Neural cell (in vitro differentiated cells): ENCODE data around the gene WFDC5. TPM values are rescaled to one million over a fixed set of nuclear protein-coding genes. Genes with fewer than 3 reads are reported as not detected.

Source experiments
- H2AFZ ChIP-seq: fragments of 200-600, 300-800 bp; sonication (generic), shearing (Covaris generic); 2 replicates; pipeline ENCODE4 v1.6.0; 2014; ENCODE audit warnings: low read depth, mild to moderate bottlenecking, antibody characterized with exemption, low read length, moderate library complexity
- H3F3A ChIP-seq: fragments of 200-600 bp; shearing (Covaris generic); 2 replicates; pipeline ENCODE4 v1.6.1; 2016; ENCODE audit warnings: mild to moderate bottlenecking, moderate library complexity, mixed read lengths, antibody characterized with exemption, low read length; ENCODE audit not compliant: insufficient read depth, poor library complexity, severe bottlenecking
- H3K27ac ChIP-seq: fragments of 200-600, 300-800 bp; sonication (generic), shearing (Covaris generic); 2 replicates; pipeline ENCODE4 v1.5.1; 2014; ENCODE audit warnings: mild to moderate bottlenecking, low read length, moderate library complexity
- H3K27me3 ChIP-seq: fragments of 300-800, 200-600 bp; sonication (generic), shearing (Covaris generic); 2 replicates; pipeline ENCODE4 v1.6.0; 2014; ENCODE audit warnings: mild to moderate bottlenecking, low read depth, low read length, moderate library complexity; ENCODE audit not compliant: insufficient read depth
- H3K36me3 ChIP-seq: fragments of 300-800, 200-600 bp; sonication (generic), shearing (Covaris generic); 2 replicates; pipeline ENCODE4 v1.5.1; 2014; ENCODE audit warnings: mild to moderate bottlenecking, antibody characterized with exemption, low read length, moderate library complexity; ENCODE audit not compliant: insufficient read depth
- H3K4me2 ChIP-seq: fragments of 300-800, 200-600 bp; sonication (generic), shearing (Covaris generic); 2 replicates; pipeline ENCODE4 v1.6.0; 2014; ENCODE audit warnings: mild to moderate bottlenecking, low read length
- H3K4me3 ChIP-seq: fragments of 300-800, 200-600 bp; sonication (generic), shearing (Covaris generic); 2 replicates; pipeline ENCODE4 v1.5.1; 2014; ENCODE audit warnings: mild to moderate bottlenecking, low read length, moderate library complexity
- H3K79me2 ChIP-seq: fragments of 200-600 bp; shearing (Covaris generic); replicated peaks from 2 replicates; pipeline ENCODE4 v1.6.0; 2014; ENCODE audit warnings: mild to moderate bottlenecking, low read length, moderate library complexity; ENCODE audit not compliant: insufficient read depth
- H3K9ac ChIP-seq: fragments of 300-800, 200-600 bp; sonication (generic), shearing (Covaris generic); 2 replicates; pipeline ENCODE4 v1.6.1; 2016; ENCODE audit warnings: mild to moderate bottlenecking, low read length, mixed read lengths
- H3K9me2 ChIP-seq: fragments of 200-600 bp; shearing (Covaris generic); 2 replicates; pipeline ENCODE4 v1.6.1; 2016; ENCODE audit warnings: mild to moderate bottlenecking, low read length, mixed read lengths; ENCODE audit not compliant: insufficient read depth
- H3K9me3 ChIP-seq: fragments of 200-600, 300-800 bp; sonication (generic), shearing (Covaris generic); 2 replicates; pipeline ENCODE4 v1.6.1; 2016; ENCODE audit warnings: mild to moderate bottlenecking, mixed run types, low read length, moderate library complexity, mixed read lengths
- H4K20me1 ChIP-seq: fragments of 200-600 bp; shearing (Covaris generic); 2 replicates; pipeline ENCODE4 v1.6.1; 2016; ENCODE audit warnings: mild to moderate bottlenecking, mixed run types; ENCODE audit not compliant: insufficient read depth
- CTCF ChIP-seq: fragments of 450-650 bp; IDR thresholded peaks from 2 replicates; pipeline ENCODE4 v1.5.1; 2014; ENCODE audit warnings: antibody characterized with exemption, mild to moderate bottlenecking, moderate library complexity; ENCODE audit not compliant: poor library complexity, severe bottlenecking
- EP300 ChIP-seq: fragments of 450-650 bp; conservative IDR thresholded peaks from 2 replicates; pipeline ENCODE4 v1.6.1; 2014; ENCODE audit warnings: antibody characterized with exemption, mild to moderate bottlenecking, moderate library complexity; ENCODE audit not compliant: poor library complexity, severe bottlenecking
- EZH2 ChIP-seq: fragments of 200-600, 300-800 bp; shearing (Covaris generic), sonication (generic); IDR thresholded peaks from 2 replicates; pipeline ENCODE4 v1.6.1; 2014; ENCODE audit warnings: antibody characterized with exemption, low read length, borderline replicate concordance, mild to moderate bottlenecking; ENCODE audit not compliant: insufficient read depth, poor library complexity, severe bottlenecking
- MXI1 ChIP-seq: fragments of 450-650 bp; conservative IDR thresholded peaks from 2 replicates; pipeline ENCODE4 v1.6.1; 2014; ENCODE audit warnings: antibody characterized with exemption, mild to moderate bottlenecking; ENCODE audit not compliant: poor library complexity, severe bottlenecking
- POLR2AphosphoS5 ChIP-seq: IDR thresholded peaks from 2 replicates; pipeline ENCODE4 v1.6.1; 2012
- RAD21 ChIP-seq: fragments of 450-650 bp; conservative IDR thresholded peaks from 2 replicates; pipeline ENCODE4 v1.6.1; 2014; ENCODE audit warnings: antibody characterized with exemption, mild to moderate bottlenecking, moderate library complexity
- REST ChIP-seq: IDR thresholded peaks from 2 replicates; pipeline ENCODE4 v1.6.1; 2012; ENCODE audit warnings: borderline replicate concordance
- SMC3 ChIP-seq: fragments of 450-650 bp; conservative IDR thresholded peaks from 2 replicates; pipeline ENCODE4 v1.6.1; 2014; ENCODE audit warnings: antibody characterized with exemption, mild to moderate bottlenecking, moderate library complexity; ENCODE audit not compliant: poor library complexity
- TAF1 ChIP-seq: IDR thresholded peaks from 2 replicates; pipeline ENCODE4 v1.6.1; 2012; ENCODE audit warnings: low read depth
- polyA plus RNA-seq: library from polyadenylated mRNA; depleted of rRNA; stranded (reverse); fragments of >200 nt; gene quantifications from 2 replicates; pipeline ENCODE4 v1.2.3, GENCODE V29; 2014

WFDC5 gene
- polyA plus RNA-seq, 1 donor from 2014 or later: not detected

GRCh38 chr20:45072066-45072465, 42.9 kb downstream of the WFDC5 start:
- H4K20me1 ChIP-seq: no peaks in the 10 kb centered on the region
- no peaks in the 10 kb centered on the region for H3K27me3 ChIP-seq
- no peaks in the 10 kb centered on the region for H3K79me2 ChIP-seq
- H3K4me2 ChIP-seq: no peak overlapping the region
- no peaks in the 10 kb centered on the region for H3K9me2 ChIP-seq
- no peak overlapping the region for H3K9ac ChIP-seq
- no peak overlapping the region for H2AFZ ChIP-seq
- H3F3A ChIP-seq: no peaks in the 10 kb centered on the region
- no peaks in the 10 kb centered on the region for H3K9me3 ChIP-seq
- H3K27ac ChIP-seq: no peak overlapping the region
- no peaks in the 10 kb centered on the region for H3K36me3 ChIP-seq
- H3K4me3 ChIP-seq: no peak overlapping the region
- TF ChIP-seq SMC3 (no peak), EZH2 (no peak), RAD21 (no peak), POLR2AphosphoS5 (no peak)

DNA sequence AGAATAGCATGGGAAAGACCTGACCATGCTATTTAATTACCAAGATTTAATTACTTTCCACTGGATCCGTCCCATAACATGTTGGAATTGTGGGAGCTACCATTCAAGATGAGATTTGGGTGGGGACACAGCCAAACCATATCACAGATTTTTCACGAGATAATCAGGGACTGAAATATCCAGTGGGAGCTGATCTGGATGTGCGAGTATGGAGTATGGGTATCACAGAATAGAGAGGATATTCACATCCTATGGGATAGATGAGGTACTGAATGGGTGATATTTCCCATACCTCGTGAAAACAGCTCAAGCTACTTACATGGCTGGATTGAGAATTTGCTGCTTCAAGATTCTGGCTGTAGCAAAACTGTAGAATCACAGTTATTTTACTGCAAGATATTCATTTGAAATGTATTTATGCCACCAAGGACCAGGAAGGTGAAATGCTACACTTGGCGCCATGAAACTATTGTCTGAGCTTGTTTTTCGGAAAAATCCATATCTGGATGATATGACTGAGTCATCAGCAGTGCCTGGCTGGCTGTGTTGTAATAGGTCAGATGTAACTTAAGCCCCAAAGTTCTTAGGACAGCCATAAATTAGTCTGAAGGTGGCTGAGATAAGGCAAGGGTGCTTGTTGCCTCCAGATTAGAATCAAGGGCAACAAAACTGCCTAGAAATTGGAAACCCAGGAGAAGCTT, 43.9 kb downstream of the WFDC5 start:
- Histone ChIP-seq H3K9me2 (no peaks in the 10 kb centered on the region), H3K9ac (no peak overlapping the region), H3K4me2 (no peak overlapping the region), H4K20me1 (no peaks in the 10 kb centered on the region), H3K36me3 (no peaks in the 10 kb centered on the region), H3K27ac (no peak overlapping the region), H3F3A (no peaks in the 10 kb centered on the region), H3K4me3 (no peak overlapping the region), H3K9me3 (no peaks in the 10 kb centered on the region), H2AFZ (no peak overlapping the region), H3K27me3 (no peaks in the 10 kb centered on the region), H3K79me2 (no peaks in the 10 kb centered on the region)
- TF ChIP-seq RAD21: no peak

DNA sequence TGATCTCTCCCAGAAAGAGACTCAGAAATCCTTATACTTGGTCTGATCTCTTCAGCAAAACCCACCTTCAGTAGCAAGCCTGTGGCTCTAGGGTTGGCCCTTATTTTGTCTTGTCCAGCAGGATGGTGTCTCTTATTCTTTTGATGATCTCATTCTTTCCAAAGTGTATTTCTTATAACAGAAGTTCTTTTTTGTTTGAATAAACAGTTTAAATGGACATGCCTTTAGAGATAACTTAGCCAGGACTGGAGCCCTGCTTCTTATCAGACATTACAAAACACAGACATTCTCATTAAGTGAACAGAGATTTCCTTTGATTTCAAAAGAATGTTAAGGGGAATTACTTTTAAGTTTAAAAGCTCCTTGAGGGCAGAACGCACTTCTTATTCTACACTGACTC, 45.7 kb downstream of the WFDC5 start:
- Histone ChIP-seq H3K36me3 (no peaks in the 10 kb centered on the region), H3K9ac (no peak overlapping the region), H3F3A (no peaks in the 10 kb centered on the region), H3K9me3 (no peaks in the 10 kb centered on the region), H3K4me2 (no peak overlapping the region), H3K4me3 (no peak overlapping the region), H3K27ac (no peak overlapping the region), H4K20me1 (no peaks in the 10 kb centered on the region), H3K9me2 (no peaks in the 10 kb centered on the region), H3K79me2 (no peaks in the 10 kb centered on the region), H2AFZ (no peak overlapping the region), H3K27me3 (no peaks in the 10 kb centered on the region)
- no peak for TF ChIP-seq POLR2AphosphoS5
- TF ChIP-seq REST: no peak
- TF ChIP-seq EP300: no peak
- TF ChIP-seq TAF1: no peak
- no peak for TF ChIP-seq RAD21
- TF ChIP-seq EZH2: no peak
- TF ChIP-seq MXI1: no peak
- TF ChIP-seq CTCF: no peak
- TF ChIP-seq SMC3: no peak
